C4-2B (cell line): ENCODE measurements around the gene LRFN5.
"Not testable (repeated sequence)": the region's sequence is repeated elsewhere in the genome, so short reads cannot be mapped to it uniquely, and the experiment has no call there.

Source experiments
- H3K27ac ChIP-seq: fragments of 450-650 bp; 2 replicates; pipeline ENCODE4 v1.5.1; 2017
- ZFX ChIP-seq: fragments of 450-650 bp; IDR thresholded peaks from 2 replicates; pipeline ENCODE4 v1.6.1; 2017
- TF ChIP-seq, protein P1 (sequence below): fragments of 450-650 bp; conservative IDR thresholded peaks from 2 replicates; pipeline ENCODE4 v1.5.1; 2017; ENCODE audit warnings: mild to moderate bottlenecking

LRFN5 gene

DNA sequence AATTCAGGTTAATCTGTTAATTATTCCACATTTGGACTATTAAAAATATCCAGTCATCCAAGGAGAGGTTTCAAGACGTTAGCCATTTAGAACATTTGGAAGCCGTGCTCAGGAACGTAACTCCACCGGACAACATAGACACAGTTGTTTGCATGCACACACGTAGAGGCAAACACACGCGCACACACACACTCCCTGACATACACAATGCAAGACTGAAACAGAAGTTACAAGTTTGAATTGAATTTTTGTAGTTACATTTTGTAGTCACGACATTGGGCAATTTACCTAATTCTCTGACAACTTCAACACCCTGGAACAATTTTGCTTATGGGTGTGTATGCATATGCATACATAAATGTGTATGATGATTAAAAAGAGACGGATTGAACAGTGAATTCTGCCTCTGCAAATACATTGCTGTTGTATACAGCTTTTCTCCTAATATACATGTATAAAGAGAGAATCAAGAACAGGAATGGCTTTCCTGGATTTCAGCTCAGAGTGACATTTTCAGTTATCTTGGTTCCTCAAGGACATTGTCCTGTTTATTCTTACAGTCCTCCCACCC is 298.8 kb downstream of the LRFN5 start:
- H3K27ac ChIP-seq: no peak overlapping the region
- TF ChIP-seq ZFX: no peak
- TF ChIP-seq, protein P1, sequence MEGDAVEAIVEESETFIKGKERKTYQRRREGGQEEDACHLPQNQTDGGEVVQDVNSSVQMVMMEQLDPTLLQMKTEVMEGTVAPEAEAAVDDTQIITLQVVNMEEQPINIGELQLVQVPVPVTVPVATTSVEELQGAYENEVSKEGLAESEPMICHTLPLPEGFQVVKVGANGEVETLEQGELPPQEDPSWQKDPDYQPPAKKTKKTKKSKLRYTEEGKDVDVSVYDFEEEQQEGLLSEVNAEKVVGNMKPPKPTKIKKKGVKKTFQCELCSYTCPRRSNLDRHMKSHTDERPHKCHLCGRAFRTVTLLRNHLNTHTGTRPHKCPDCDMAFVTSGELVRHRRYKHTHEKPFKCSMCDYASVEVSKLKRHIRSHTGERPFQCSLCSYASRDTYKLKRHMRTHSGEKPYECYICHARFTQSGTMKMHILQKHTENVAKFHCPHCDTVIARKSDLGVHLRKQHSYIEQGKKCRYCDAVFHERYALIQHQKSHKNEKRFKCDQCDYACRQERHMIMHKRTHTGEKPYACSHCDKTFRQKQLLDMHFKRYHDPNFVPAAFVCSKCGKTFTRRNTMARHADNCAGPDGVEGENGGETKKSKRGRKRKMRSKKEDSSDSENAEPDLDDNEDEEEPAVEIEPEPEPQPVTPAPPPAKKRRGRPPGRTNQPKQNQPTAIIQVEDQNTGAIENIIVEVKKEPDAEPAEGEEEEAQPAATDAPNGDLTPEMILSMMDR: no peak

DNA sequence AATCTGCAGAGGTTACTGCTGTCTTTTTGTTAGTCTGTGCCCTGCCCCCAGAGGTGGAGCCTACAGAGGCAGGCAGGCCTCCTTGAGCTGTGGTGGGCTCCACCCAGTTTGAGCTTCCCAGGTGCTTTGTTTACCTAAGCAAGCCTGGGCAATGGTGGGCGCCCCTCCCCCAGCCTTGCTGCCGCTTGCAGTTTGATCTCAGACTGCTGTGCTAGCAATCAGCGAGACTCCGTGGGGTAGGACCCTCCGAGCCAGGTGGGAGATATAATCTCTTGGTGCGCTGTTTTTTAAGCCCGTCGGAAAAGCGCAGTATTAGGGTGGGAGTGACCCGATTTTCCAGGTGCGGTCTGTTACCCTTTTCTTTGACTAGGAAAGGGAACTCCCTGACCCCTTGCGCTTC is 304.5 kb downstream of the LRFN5 start:
- H3K27ac ChIP-seq: not testable (repeated sequence)

DNA sequence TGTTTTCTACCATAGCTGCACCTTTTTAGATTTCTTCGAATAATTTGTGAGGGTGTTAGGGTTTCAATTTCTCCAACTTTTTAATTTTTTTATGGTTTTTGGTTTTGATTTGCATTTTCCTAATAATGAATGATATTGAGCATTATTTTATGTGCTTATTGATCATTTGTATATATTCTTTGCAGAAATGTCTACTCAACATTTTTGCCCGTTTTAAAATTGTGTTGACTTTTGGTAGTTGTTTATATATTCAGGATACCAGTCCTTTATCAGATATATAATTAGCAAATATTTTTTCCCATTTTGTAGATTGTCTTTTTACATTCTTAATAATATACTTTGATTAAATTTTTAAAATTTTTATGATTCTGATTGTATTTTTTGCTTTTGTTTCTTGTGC is 306.7 kb downstream of the LRFN5 start:
- H3K27ac ChIP-seq: no peak overlapping the region
- TF ChIP-seq ZFX: no peak
- TF ChIP-seq, protein P1: no peak

DNA sequence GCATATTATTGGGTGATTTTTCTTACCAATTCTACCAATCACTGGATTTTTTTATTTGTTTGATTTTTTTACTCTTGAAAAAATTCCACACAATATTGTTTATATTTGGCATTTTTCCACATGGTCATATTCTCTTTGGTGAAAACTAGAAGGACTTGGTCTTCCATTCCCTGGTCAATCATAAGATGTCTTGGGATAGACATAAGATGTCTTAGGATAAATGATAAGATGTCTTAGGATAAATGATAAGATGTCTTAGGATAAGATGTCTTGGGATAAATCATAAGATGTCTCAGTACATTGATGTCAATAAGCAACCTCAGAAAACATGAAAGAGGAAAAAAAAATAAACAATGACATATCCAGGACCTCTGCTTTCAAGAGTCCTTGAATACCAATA is 309.1 kb downstream of the LRFN5 start:
- H3K27ac ChIP-seq: no peak overlapping the region
- TF ChIP-seq, protein P1: no peak
- TF ChIP-seq ZFX: no peak

DNA sequence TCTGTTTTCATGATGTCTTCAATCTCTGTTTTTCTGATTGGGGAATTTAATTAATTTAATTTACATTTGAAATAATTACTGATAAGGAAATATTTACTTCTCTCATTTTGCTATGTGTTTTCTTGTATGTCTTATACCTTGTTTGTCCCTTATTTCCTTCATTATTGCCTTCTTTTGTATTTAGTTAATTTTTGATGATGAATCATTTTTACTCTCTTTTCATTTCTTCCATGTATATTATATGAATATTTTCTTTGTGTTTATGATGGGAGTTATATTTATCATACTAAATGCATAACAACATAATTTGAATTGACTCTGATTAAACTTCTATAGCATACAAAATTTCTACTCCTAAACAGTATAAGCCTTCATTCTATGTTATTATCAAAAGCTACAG is 309.6 kb downstream of the LRFN5 start:
- TF ChIP-seq, protein P1: no peak
- TF ChIP-seq ZFX: no peak
- no peak overlapping the region for H3K27ac ChIP-seq

DNA sequence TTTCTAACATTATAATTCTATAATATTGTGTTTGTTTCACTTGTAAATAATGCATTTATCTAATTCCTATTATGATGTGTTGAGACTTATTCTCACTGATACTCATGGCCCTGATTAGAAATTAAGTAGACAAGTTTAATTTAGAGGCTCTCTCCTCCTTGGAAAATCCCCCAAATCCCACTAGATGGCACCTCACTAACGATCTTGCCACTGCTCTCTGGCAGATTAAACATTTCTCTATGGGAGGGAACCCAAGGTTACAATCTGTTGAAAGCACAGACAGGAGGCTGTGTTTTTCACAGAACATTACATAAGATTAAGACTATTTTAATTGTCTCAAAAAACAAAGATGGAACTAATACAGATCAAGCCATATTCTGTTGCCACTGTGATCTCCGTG is 318.7 kb downstream of the LRFN5 start:
- no peak overlapping the region for H3K27ac ChIP-seq
- no peak for TF ChIP-seq ZFX
- TF ChIP-seq, protein P1: peak; percentile 65

DNA sequence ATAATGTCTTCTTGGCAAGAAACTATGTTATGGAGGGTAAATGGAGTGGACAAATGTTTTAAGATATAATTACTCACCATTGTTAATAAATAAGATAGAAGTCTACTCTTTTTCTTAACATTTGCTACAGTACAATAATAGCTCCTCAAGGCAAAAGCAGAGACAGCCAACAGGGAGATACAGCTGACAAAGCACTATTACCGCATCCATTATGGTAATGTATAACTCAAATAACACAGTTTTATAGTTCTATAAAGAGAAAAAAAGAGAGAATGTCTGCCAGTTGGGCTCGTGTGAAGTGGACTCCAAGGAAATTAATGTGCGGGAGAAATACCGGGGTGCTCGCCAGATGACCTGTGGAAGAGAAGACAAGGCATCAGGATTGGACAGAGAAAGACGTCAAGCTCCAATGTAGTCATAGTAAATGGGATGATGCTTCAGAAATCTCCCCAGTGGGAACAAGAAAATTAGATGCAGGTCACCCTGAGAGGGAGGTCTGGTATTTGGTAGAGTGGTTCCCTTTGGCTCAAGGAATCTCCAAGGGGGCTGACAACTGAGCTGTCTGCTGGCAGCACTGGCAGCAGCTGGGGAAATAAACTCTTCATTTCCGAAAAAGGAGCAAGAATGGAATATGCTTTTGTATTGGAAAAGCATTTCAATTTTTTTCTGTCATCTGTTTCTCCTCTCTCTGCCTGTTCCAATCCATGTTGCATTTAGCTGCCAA is 343.9 kb downstream of the LRFN5 start:
- H3K27ac ChIP-seq: no peak overlapping the region
- no peak for TF ChIP-seq ZFX
- TF ChIP-seq, protein P1: no peak
